PC-3 (cell line): ENCODE measurements around the gene DOCK1. TPM values are rescaled to one million over a fixed set of nuclear protein-coding genes. Genes with fewer than 3 reads are reported as not detected.

Source experiments
- ATAC-seq: fragments of 200-7000 bp; cut with Tn5 transposase; 2 replicates; pipeline ENCODE4 v1.9.1; 2020; ENCODE audit warnings: mild to moderate bottlenecking, moderate library complexity
- BruUV-seq: library from RNA; stranded (reverse); fragments of 400-500 nt; replicated peaks from 2 replicates; lab custom pipeline; 2021; lab: Mats Ljungman, UMichigan
- CTCF ChIA-PET: fragments of 300-600 bp; sonication (Branson Sonifier 250); formaldehyde crosslinking; loops from one replicate; lab custom pipeline; 2022; ENCODE audit warnings: antibody characterized with exemption; lab: Charles Lee
- POLR2A ChIA-PET: fragments of 300-600 bp; sonication (Branson Sonifier 250); formaldehyde crosslinking; loops from one replicate; lab custom pipeline; 2022; ENCODE audit warnings: antibody characterized with exemption; ENCODE audit not compliant: unreplicated experiment; lab: Charles Lee
- DNase-seq: peaks from one replicate; pipeline ENCODE4 v3.0.0-alpha.2; 2015
- H2AFZ ChIP-seq: fragments of 300-600 bp; sonication (generic); 2 replicates; pipeline ENCODE4 v1.6.0; 2016; ENCODE audit warnings: antibody characterized with exemption, low read length
- H3F3A ChIP-seq: fragments of 300-600 bp; sonication (generic); one replicate; pipeline ENCODE4 v1.6.0; 2017; ENCODE audit warnings: antibody characterized with exemption, low read length, control low read depth, mild to moderate bottlenecking; ENCODE audit not compliant: unreplicated experiment
- H3K27ac ChIP-seq: fragments of 300-600 bp; sonication (generic); 2 replicates; pipeline ENCODE4 v1.5.1; 2016; ENCODE audit warnings: mild to moderate bottlenecking, low read length
- H3K27me3 ChIP-seq: fragments of 300-600 bp; sonication (generic); 2 replicates; pipeline ENCODE4 v1.6.1; 2016; ENCODE audit warnings: low read length, mixed read lengths
- H3K36me3 ChIP-seq: fragments of 300-600 bp; sonication (generic); 2 replicates; pipeline ENCODE4 v1.6.1; 2016; ENCODE audit warnings: low read depth, mixed run types, low read length, mixed read lengths
- H3K4me1 ChIP-seq: fragments of 300-600 bp; sonication (generic); 2 replicates; pipeline ENCODE4 v1.5.1; 2016; ENCODE audit warnings: low read length; ENCODE audit not compliant: insufficient read depth
- H3K4me2 ChIP-seq: fragments of 300-600 bp; sonication (generic); 2 replicates; pipeline ENCODE4 v1.6.0; 2016; ENCODE audit warnings: low read length
- H3K4me3 ChIP-seq: fragments of 300-600 bp; sonication (generic); 2 replicates; pipeline ENCODE4 v1.5.1; 2016; ENCODE audit warnings: mild to moderate bottlenecking, low read length, mixed read lengths
- H3K79me2 ChIP-seq: fragments of 300-600 bp; sonication (generic); 2 replicates; pipeline ENCODE4 v1.6.1; 2017; ENCODE audit warnings: low read length, mixed read lengths
- H3K9ac ChIP-seq: fragments of 300-600 bp; sonication (generic); 2 replicates; pipeline ENCODE4 v1.6.0; 2016; ENCODE audit warnings: mild to moderate bottlenecking, low read length
- H3K9me2 ChIP-seq: fragments of 300-600 bp; sonication (generic); replicated peaks from 2 replicates; pipeline ENCODE4 v1.6.1; 2016; ENCODE audit warnings: mixed run types, low read length, mixed read lengths
- H3K9me3 ChIP-seq: fragments of 300-600 bp; sonication (generic); 2 replicates; pipeline ENCODE4 v1.6.1; 2016; ENCODE audit warnings: low read length, mixed read lengths
- H4K20me1 ChIP-seq: fragments of 300-600 bp; sonication (generic); 2 replicates; pipeline ENCODE4 v1.6.1; 2016; ENCODE audit warnings: low read length, mixed read lengths
- EZH2 ChIP-seq: fragments of 300-600 bp; sonication (generic); IDR thresholded peaks from one replicate; pipeline ENCODE4 v1.6.1; 2017; ENCODE audit warnings: antibody characterized with exemption, mild to moderate bottlenecking, low read length; ENCODE audit not compliant: unreplicated experiment
- EZH2phosphoT487 ChIP-seq: fragments of 300-600 bp; sonication (generic); IDR thresholded peaks from 2 replicates; pipeline ENCODE4 v1.6.1; 2018; ENCODE audit warnings: mild to moderate bottlenecking, antibody characterized with exemption, low read length, borderline replicate concordance
- intact Hi-C: fragments of 100-400 bp; cut with micrococcal nuclease; formaldehyde crosslinking; loops from 2 replicates; pipeline ENCODE4 v1.9.0; 2023
- total RNA-seq: library from RNA; depleted of rRNA; stranded (reverse); fragments of >200 nt; gene quantifications from 2 replicates; pipeline ENCODE4 v1.2.3, GENCODE V29; 2014
- TF ChIP-seq, protein P1 (sequence below): fragments of 300-600 bp; sonication (generic); conservative IDR thresholded peaks from 2 replicates; pipeline ENCODE4 v1.5.1; 2017; ENCODE audit warnings: antibody characterized with exemption, low read depth, mild to moderate bottlenecking, low read length

DOCK1 gene
- total RNA-seq, 1 experiment from 2014 or later, result 34.3 TPM

DNA sequence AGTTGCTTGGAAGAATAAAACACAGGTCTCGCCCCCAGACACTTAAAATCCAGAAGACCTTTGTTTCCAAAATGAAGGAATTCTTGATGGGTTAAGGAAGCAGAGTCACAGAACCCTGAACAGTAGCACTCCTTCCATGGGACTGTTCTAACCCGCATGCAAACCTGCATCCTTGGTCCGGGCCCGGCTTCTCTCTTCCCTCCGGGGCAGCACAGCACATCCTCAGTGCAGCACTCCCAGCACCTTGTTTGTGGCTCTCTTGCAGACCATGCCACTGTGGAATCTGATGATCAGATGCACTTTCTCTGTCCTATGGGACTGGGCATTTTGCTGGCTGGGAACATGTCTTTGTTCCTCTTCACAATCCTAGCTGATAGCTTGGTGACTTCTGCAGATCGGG, 257.6 kb downstream of the DOCK1 start:
- ChIA-PET CTCF (no interaction called here), POLR2A (no interaction called here)
- intact Hi-C loops, result no loop called here
- H3K36me3 ChIP-seq, result no peaks in the 10 kb centered on the region
- H3K27me3 ChIP-seq, result no peaks in the 10 kb centered on the region
- no peak overlapping the region for H2AFZ ChIP-seq
- no peaks in the 10 kb centered on the region for H3F3A ChIP-seq
- H3K4me3 ChIP-seq, result no peak overlapping the region
- H3K9me2 ChIP-seq, result no peaks in the 10 kb centered on the region
- H3K4me1 ChIP-seq, result no peaks in the 10 kb centered on the region
- no peak overlapping the region for H3K27ac ChIP-seq
- DNase-seq, result no peak
- no TSS peak for BruUV-seq
- H3K79me2 ChIP-seq, result no peaks in the 10 kb centered on the region
- ATAC-seq, result no peak
- no peaks in the 10 kb centered on the region for H4K20me1 ChIP-seq
- no peak overlapping the region for H3K4me2 ChIP-seq
- TF ChIP-seq, protein P1, sequence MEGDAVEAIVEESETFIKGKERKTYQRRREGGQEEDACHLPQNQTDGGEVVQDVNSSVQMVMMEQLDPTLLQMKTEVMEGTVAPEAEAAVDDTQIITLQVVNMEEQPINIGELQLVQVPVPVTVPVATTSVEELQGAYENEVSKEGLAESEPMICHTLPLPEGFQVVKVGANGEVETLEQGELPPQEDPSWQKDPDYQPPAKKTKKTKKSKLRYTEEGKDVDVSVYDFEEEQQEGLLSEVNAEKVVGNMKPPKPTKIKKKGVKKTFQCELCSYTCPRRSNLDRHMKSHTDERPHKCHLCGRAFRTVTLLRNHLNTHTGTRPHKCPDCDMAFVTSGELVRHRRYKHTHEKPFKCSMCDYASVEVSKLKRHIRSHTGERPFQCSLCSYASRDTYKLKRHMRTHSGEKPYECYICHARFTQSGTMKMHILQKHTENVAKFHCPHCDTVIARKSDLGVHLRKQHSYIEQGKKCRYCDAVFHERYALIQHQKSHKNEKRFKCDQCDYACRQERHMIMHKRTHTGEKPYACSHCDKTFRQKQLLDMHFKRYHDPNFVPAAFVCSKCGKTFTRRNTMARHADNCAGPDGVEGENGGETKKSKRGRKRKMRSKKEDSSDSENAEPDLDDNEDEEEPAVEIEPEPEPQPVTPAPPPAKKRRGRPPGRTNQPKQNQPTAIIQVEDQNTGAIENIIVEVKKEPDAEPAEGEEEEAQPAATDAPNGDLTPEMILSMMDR, result no peak
- no peak for TF ChIP-seq EZH2
- no peak for TF ChIP-seq EZH2phosphoT487
- H3K9ac ChIP-seq, result no peak overlapping the region
- no peaks in the 10 kb centered on the region for H3K9me3 ChIP-seq

DNA sequence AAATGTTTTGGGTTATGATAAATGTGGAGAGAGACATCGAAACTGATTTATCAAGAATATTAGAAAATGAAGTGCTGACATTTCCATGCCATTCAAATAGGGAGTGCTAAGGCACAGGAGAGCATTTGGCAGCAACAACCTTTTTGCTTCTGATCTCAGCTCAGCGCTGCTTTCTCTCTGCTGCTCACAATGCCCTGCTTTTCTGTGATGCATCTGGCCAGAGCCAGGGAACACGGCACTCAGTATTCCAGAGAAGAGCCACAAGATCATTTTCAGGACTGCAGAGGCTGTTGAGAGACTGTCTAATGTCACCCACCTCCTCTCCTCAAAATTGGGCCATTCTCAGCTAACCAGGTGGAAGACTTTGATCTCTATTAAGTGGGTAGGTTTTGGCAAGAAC, 263.0 kb downstream of the DOCK1 start:
- H3K9me3 ChIP-seq, result no peaks in the 10 kb centered on the region
- no peak overlapping the region for H3K27ac ChIP-seq
- H2AFZ ChIP-seq, result no peak overlapping the region
- no TSS peak for BruUV-seq
- DNase-seq, result no peak
- H3K9me2 ChIP-seq, result no peaks in the 10 kb centered on the region
- no peaks in the 10 kb centered on the region for H4K20me1 ChIP-seq
- H3K79me2 ChIP-seq, result no peaks in the 10 kb centered on the region
- no peaks in the 10 kb centered on the region for H3K4me1 ChIP-seq
- no peak overlapping the region for H3K4me3 ChIP-seq
- POLR2A ChIA-PET, result no interaction called here
- no peaks in the 10 kb centered on the region for H3K27me3 ChIP-seq
- H3F3A ChIP-seq, result no peaks in the 10 kb centered on the region
- CTCF ChIA-PET, result no interaction called here
- H3K4me2 ChIP-seq, result no peak overlapping the region
- intact Hi-C loops, result no loop called here
- H3K36me3 ChIP-seq, result no peaks in the 10 kb centered on the region
- ATAC-seq, result no peak
- TF ChIP-seq, protein P1, result no peak
- TF ChIP-seq EZH2phosphoT487 (no peak), EZH2 (no peak)
- H3K9ac ChIP-seq, result no peak overlapping the region

DNA sequence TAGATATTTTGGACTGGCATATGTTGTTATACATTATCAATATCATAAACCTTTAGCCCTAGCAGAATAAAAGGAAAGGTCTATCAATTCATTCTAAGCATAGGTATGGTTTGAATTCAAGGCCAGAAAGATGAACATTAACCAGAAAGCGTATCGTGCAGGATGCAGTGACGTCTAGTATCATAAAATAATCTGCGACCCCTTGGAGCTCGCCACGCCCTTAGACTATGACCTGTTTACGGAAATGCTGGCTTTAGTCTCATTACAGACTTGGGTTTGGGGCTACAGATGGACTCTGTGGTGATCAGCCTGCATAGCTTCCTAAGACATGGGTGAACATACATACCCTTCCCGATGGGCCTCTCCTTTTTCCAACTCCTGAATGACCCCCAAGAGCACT, 269.6 kb downstream of the DOCK1 start:
- no peak overlapping the region for H3K4me3 ChIP-seq
- no peak overlapping the region for H3K27ac ChIP-seq
- DNase-seq, result no peak
- no peaks in the 10 kb centered on the region for H3K79me2 ChIP-seq
- no peaks in the 10 kb centered on the region for H3K9me3 ChIP-seq
- no peak for ATAC-seq
- no peaks in the 10 kb centered on the region for H3K4me1 ChIP-seq
- intact Hi-C loops, result no loop called here
- no peak overlapping the region for H3K4me2 ChIP-seq
- H3K9me2 ChIP-seq, result no peaks in the 10 kb centered on the region
- no peaks in the 10 kb centered on the region for H3F3A ChIP-seq
- no peak overlapping the region for H2AFZ ChIP-seq
- no peaks in the 10 kb centered on the region for H4K20me1 ChIP-seq
- H3K9ac ChIP-seq, result no peak overlapping the region
- CTCF ChIA-PET, result no interaction called here
- BruUV-seq, result no TSS peak
- POLR2A ChIA-PET, result no interaction called here
- no peaks in the 10 kb centered on the region for H3K36me3 ChIP-seq
- TF ChIP-seq EZH2 (no peak), EZH2phosphoT487 (no peak)
- TF ChIP-seq, protein P1, result no peak
- no peaks in the 10 kb centered on the region for H3K27me3 ChIP-seq
